Lung (tissue), 12 donors: ENCODE measurements around the gene ZNF750. TPM values are rescaled to one million over a fixed set of nuclear protein-coding genes. Genes with fewer than 3 reads are reported as not detected.

Experiments
- ATAC-seq: fragments of 200-7000 bp; cut with Tn5 transposase; one replicate; pipeline ENCODE4 v1.9.1; 2020; ENCODE audit warnings: moderate number of reproducible peaks; ENCODE audit not compliant: insufficient read depth, low FRiP score
- DNase-seq, 3 donors: peaks; one replicate each; pipeline ENCODE4 v3.0.0-alpha.2; 2013 to 2017
- H3K27ac ChIP-seq, 2 donors: one replicate each; pipeline ENCODE4 v1.5.1; 2013; ENCODE audit warnings: mild to moderate bottlenecking in 2 of 2, moderate library complexity in 2 of 2, control low read depth in 1 of 2, inconsistent platforms in 1 of 2, low read depth in 1 of 2, low read length in 1 of 2
- H3K27me3 ChIP-seq, 3 donors: one replicate each; pipeline ENCODE4 v1.5.1; 2013; ENCODE audit warnings: low read length in 2 of 3; ENCODE audit not compliant: control insufficient read depth in 3 of 3, insufficient read depth in 3 of 3
- H3K36me3 ChIP-seq, 4 donors: one replicate each; pipeline ENCODE4 v1.5.1; 2013; ENCODE audit warnings: low read length in 4 of 4, mild to moderate bottlenecking in 1 of 4, moderate library complexity in 1 of 4; ENCODE audit not compliant: control insufficient read depth in 4 of 4, insufficient read depth in 4 of 4
- H3K4me1 ChIP-seq, 5 donors: one replicate each; pipeline ENCODE4 v1.5.1; 2013; ENCODE audit warnings: low read length in 5 of 5, mild to moderate bottlenecking in 2 of 5, moderate library complexity in 1 of 5; ENCODE audit not compliant: control insufficient read depth in 5 of 5, insufficient read depth in 5 of 5
- H3K4me3 ChIP-seq: one replicate; pipeline ENCODE4 v1.5.1; 2013; ENCODE audit warnings: mild to moderate bottlenecking, control low read depth, moderate library complexity
- H3K9ac ChIP-seq, 2 donors: one replicate each; pipeline ENCODE4 v1.5.1; 2013; ENCODE audit warnings: low read length in 2 of 2, control low read depth in 1 of 2; ENCODE audit not compliant: insufficient read depth in 1 of 2
- H3K9me3 ChIP-seq, 4 donors: one replicate each; pipeline ENCODE4 v1.5.1; 2013; ENCODE audit warnings: low read length in 3 of 4, mild to moderate bottlenecking in 1 of 4, moderate library complexity in 1 of 4; ENCODE audit not compliant: control insufficient read depth in 4 of 4, insufficient read depth in 3 of 4
- CTCF ChIP-seq: IDR thresholded peaks from 2 replicates; pipeline ENCODE4 v1.5.1; 2012; ENCODE audit warnings: mild to moderate bottlenecking; ENCODE audit errors: control extremely low read depth, extremely low read depth
- WGBS, 2 donors: extraction: QIAGEN DNeasy Blood & Tissue Kit; methylation state at CpG; one replicate each; pipeline ENCODE4 v1.1.7; 2013; 5-methylcytosine and 5-hydroxymethylcytosine counted together
- polyA plus RNA-seq, 2 donors: library from polyadenylated mRNA; stranded (reverse); fragments of 200-250 nt; gene quantifications; one replicate each; pipeline ENCODE4 v1.2.1, GENCODE V29; 2013
- total RNA-seq, 2 donors: library from RNA; depleted of rRNA in 1 of 2; stranded (reverse); fragments of >200 nt in 1 of 2; gene quantifications; one replicate each; pipeline ENCODE4 v1.2.1, GENCODE V29; 2014 to 2021
- donor health status: control.
- donor health status: control.
- donor health status: Bipolar disorder and iron deficiency.
- donor health status: healthy.
- donor health status: DM: yes; HTN: yes; CAD: no.

ZNF750 gene
- total and polyA plus RNA-seq, 4 donors = 1.3 to 4.4 (median 1.9) TPM

GRCh38 chr17:82803606-82804005 lies 36.2 kb downstream of the ZNF750 start:
- DNase-seq = no peak
- H3K4me1 ChIP-seq = no peaks in the 10 kb centered on the region
- 95% methylated on average over 15 of the region's 15 CpGs for WGBS, 2 donors
- no peak for TF ChIP-seq CTCF
- no peak overlapping the region for H3K4me3 ChIP-seq
- ATAC-seq = no peak
- H3K36me3 ChIP-seq = peaks cover 0 to 21% (median 10%) of the 10 kb centered on the region in 4 donors
- H3K9ac ChIP-seq = no peak overlapping the region
- no peak overlapping the region for H3K27ac ChIP-seq
- H3K27me3 ChIP-seq = no peaks in the 10 kb centered on the region
- peaks cover 0 to 4% (median 0%) of the 10 kb centered on the region in 4 donors for H3K9me3 ChIP-seq

- 90 to 91% methylated on average over 9 of the region's 9 CpGs for WGBS, 2 donors
- H3K4me3 ChIP-seq = no peak overlapping the region
- H3K27ac ChIP-seq = no peak overlapping the region
Observed at GRCh38 chr17:82803185-82803584, 36.6 kb downstream of the ZNF750 start.

GRCh38 chr17:82802075-82802780 lies 37.6 kb downstream of the ZNF750 start:
- Histone ChIP-seq H3K9me3 (peaks cover 0 to 4% (median 0%) of the 10 kb centered on the region in 4 donors), H3K36me3 (peaks cover 0 to 21% (median 6%) of the 10 kb centered on the region in 4 donors), H3K27ac (no peak overlapping the region), H3K4me3 (no peak overlapping the region), H3K27me3 (no peaks in the 10 kb centered on the region), H3K9ac (no peak overlapping the region), H3K4me1 (no peaks in the 10 kb centered on the region)
- ATAC-seq (no peak), DNase-seq (no peak)
- WGBS, 2 donors = 92 to 93% methylated on average over 17 of the region's 17 CpGs
- TF ChIP-seq CTCF = no peak

More at GRCh38 chr17:82803185-82803584, 36.6 kb downstream of the ZNF750 start:
- peaks cover 0 to 4% (median 0%) of the 10 kb centered on the region in 4 donors for H3K9me3 ChIP-seq
- no peaks in the 10 kb centered on the region for H3K4me1 ChIP-seq
- H3K36me3 ChIP-seq = peaks cover 0 to 24% (median 10%) of the 10 kb centered on the region in 4 donors
- H3K9ac ChIP-seq = no peak overlapping the region
- DNase-seq = no peak
- no peak for ATAC-seq
- TF ChIP-seq CTCF = no peak
- H3K27me3 ChIP-seq = no peaks in the 10 kb centered on the region
